ENCODE measurements around the gene TMEM40.
"Not testable (repeated sequence)": the region's sequence is repeated elsewhere in the genome, so short reads cannot be mapped to it uniquely, and the experiment has no call there.

TMEM40 gene, protein sequence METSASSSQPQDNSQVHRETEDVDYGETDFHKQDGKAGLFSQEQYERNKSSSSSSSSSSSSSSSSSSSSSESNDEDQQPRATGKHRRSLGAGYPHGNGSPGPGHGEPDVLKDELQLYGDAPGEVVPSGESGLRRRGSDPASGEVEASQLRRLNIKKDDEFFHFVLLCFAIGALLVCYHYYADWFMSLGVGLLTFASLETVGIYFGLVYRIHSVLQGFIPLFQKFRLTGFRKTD
- 0 reads per million in 2 donors for total RNA-seq

DNA sequence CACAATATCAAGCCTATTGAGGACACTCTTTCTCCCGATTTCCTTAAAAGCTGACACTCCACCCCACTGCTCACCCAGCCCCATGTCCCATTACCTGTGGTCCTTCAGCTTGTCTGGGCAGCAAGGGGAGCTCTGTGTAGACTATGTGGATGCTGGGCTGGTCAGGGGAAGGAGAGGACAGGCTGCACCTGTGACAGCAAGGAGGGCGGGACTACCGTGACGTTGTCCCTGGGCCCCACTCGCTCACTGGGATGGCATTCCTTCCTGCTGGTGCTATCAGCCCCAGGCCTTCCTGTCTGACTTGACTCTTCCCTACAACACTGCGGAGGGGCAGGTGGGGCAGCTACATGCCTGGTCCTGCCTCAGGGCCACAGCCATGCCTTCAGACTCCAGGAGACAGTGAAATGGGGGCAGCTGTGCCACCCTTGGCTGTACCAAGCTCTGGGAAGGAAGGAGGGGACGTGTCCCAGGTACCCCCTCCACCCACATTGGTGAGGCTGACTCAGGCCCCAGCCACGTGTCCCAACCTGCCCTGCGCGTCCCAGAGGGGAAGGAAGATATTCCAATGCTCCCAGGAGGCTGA lies at the start of gene TMEM40:
TSS of gene TMEM40 (minus strand) at position 163 of the 583 bp plus-strand sequence. CDS start 9,427 bp downstream, outside the sequence.
- DNase-seq = no peak

DNA sequence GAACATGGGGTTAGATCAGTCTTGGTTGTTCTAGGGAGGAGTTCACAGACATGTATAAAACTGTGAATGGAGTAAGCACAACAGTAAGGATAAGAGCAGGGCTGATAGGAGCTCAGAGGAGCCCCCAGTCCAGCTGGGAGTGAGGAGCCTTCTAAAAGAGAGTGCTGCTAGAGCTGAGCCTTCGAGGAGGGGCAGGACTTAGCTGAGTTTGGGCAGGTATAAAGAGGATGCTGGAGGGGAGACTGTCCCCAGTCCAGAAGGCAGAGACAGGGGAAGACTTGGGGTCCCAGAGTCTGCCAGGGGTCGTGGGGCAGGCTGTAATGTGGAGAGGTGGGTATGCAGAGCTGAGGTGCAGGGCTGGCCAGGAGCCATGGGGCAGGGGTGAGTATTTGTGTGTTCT lies 49.5 kb upstream of the TMEM40 start:
- DNase-seq = no peak

DNA sequence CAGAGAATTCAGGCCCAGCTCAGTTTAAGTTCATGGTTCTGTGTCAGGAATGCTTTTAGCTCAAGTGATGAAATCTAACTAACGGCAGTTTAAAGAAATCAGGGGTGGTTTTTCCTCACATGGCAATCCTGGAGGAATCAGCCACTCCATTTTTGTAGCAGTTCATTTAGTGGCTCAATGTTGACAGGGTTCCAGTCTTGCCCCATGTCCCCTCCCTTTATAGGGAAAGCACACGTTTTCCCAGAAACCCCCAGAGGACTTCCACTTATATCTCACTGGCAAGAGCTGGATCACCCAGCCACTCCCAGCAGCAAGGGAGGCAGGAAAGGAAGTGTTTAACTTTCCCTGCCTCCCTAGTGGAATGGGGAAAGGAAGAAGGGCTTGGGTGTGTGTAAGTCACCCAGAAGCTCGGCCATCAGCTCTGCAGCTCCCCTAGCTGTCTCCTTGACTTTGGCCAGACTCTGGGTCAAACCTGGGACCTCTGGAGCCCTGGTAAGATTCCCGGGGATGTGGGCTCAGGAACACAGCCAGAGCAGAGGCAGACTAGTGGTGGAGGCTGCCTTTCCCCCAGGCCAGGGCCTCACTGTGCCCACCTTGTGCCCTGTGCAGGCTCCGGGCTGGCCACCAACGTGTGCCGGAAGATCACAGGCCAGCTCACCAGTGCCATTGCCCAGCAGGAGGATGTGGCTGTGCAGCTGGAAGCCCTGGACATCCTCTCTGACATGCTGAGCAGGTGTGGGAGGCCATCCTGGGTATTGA lies 48.7 kb upstream of the TMEM40 start:
- DNase-seq = no peak

DNA sequence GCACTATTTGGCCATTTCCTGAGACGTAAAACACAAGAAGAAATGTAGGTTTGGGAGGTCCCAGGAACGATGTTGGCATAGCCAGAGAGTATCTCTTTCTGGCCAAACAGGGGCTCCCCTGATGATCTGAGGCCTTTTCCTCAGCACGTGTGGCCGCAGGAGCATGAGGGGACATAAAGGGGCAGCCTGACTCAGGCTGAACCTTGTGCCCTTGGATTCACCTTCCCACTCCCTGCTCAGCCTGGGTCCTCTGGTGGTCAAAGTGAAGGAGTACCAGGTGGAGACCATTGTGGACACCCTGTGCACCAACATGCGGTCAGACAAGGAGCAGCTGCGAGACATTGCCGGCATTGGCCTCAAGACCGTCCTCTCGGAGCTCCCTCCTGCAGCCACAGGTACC lies 48.0 kb upstream of the TMEM40 start:
- no peak for DNase-seq

DNA sequence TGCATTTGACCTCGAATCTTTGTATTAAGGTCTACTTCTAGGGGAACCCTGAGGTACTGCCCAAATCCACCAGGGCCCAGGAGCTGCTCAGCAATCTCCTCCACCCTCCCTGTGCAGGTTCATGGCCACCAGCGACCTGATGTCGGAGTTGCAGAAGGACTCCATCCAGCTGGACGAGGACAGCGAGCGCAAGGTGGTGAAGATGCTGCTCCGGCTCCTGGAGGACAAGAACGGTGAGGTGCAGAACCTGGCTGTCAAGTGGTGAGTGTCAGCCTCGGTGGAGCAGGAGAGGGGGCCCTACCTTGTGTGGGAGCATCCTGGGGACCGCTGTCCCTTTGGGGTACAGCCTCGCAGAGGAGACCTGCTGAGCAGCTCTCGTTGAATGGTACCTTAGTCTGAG lies 44.3 kb upstream of the TMEM40 start:
- DNase-seq = no peak

DNA sequence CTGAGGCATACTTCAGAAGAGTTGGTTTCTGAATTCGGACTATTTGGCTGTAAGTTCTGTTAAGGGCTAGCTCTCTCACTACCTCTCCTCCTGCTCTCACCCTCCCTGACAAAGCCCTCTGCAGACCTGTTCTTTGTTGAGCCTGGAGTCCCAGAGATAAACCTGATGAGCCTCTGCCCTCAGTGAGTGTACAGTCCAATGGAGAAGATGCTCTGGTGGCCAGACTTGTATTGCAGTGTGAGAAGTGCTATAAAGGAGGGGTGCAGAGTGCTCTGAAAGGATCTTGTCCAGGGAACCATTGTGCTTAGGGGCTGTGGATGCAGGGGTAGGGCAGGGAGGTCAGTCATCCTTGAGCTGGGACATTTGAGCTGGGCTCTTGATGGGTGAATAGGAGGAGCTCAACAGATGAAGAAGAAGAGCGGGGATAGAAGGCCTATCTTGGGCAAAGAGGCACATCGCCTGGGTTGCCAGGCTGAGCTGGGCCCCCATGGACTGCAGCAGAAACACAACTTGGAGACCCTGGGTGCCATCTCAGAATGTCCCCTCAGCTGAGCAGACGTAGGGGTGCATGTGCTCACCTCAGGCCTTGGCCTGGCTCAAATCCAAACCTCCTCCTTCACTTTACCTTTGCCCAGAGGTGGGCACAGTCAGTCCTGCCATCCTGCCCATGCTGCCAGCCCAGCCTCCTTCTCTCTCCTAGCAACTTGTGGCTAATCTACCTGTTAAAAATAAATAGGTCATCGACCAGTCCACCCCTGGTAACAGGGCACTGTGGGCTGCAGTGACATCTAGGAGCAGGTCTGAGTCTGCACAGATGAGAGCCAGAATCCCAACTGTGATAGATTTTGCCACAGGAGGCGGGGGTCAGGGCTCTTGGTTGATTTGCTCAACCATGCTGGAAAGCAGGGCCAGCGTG lies 40.7 kb upstream of the TMEM40 start:
- no peak for DNase-seq

DNA sequence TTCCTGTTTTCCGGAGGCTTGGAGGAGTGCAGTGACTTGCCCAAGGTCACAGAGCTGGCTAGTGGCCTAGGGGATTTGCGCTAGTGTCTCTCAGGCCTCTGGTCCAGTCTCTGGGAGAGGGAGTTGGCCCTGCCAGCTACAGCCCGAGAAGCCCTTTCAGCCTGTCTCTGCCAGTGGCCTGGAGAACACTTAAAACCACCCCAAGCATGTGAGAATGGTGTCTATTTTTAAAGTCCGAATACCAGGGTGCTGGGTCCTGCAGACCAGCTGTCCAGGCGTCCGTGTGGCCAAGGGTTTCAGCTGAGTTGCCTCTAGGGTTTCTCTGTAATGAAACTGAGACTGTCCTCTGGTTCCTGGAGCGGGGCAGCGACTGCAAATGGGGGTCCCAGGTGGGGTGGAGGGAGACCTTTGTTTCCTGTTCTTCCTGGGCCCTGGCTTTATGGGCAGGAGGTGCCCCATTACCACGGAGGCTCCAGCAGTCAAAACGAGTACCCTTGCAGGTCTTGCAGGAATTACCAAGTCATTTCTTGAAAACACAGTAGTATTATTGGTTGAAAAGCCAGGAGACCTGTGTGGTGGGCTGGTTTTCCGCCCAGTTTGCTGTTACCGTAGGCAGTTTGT lies 39.6 kb upstream of the TMEM40 start:
- no peak for DNase-seq

DNA sequence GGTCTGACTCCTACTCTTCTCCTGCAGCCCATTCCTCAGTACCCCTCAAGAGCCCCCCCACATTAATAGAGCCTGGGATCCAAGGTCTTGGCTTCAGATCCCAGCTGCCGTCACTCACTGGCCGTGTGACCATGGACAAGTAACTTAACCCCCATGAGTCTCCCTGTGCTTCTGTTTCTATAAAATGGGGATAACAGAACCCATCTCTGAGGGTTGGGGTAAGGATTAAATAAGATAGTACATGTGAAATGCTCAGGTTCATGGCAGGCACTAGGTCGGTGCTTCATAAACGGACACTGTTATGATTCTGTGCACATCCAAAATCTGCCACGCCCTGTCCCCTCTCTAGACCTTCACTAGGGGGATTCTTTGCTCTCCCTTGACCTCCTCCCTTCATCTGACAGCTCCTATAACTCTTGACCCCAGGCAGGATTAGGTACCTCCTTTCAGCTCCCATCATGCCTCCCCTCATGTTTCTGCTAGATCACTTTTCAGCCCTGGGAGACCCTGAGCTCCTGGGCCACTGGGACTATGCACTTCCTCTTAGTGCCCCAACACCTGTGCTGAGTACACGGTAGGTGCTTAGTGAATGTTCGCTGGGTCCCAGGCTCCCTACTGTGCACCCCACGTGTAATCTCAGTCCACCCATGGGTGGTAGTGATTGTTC lies 39.0 kb upstream of the TMEM40 start:
- no peak for DNase-seq

DNA sequence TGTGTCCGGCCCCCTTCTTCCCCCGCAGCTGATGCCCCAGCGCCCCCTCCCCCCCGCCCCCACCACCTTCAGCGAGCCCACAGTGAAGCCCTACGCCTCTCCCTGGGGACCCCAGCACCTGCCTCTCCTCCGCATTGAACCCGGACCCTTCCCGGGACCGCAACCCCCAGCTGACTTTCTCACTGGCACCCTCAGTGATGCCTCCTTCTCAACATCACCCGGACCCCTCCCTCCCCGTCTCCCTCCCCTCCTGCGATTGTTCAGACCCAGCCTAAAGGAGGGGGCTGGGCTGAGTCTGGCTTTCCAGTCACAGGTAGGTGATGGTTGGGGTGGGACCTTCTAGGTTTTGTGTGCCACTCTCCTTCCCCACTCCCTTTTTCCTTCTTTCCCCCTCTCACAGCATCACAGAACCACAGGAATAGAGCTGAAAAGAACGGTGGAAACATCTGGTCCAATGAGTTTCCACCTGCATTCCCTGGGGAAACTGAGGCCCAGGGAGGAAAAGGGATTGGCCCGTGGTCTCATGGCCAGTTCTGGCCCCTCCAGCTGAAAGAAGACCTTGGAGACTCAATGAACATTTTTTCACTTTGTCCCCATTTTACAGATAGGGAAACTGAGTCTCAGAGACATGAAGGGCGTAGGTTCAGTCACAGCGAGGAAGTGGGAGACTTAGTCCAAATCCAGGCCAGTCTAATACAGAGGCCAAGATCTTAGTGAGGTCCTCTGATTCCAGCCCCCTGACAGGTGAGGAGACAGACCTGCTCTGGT lies 38.2 kb upstream of the TMEM40 start:
- no peak for DNase-seq

DNA sequence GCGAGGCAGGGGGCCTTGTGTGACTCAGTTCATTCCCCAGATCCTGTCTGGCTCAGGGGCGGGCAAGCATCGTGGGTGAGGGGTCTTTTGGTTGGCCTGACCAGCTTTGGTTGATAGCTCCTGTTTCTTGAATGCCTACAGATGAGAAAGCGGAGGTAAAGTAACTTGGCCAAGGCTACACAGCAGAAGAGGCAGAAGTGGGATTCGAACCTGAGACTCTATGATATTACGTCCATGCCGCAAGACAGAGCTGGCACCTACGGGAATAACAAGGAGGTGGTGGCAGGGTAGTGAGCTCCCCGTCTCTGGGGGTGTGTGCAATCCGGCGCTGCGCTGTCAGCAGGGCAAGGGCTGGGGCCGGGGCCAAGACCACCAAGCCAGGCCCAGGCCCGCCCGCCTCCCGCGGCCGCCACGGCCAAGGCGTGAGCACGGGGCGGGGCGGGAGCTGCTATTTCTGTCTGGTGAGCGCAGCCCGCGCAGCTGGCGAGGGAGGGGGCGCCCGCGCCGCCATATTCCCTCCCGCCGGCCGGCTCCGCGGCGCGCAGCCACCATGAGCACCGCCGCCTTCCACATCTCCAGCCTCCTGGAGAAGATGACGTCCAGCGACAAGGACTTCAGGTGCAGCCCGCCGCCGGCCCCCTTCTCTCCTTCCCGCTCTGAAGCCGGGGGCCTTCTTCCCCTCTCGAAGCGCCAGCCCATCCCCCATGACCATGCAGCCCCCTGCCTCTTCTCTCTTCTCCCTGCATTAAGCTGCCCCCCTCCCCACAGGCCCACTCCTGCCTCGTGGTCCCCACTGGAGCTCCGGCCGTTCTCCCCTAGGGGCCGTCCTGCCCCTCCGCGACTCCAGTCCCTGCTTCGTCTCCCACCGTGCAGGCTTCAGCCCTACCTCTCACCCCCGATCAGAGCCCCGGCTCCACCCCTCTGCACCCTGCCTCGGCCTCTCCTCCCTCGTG lies 37.4 kb upstream of the TMEM40 start, which contains the start of gene CAND2:
TSS of gene CAND2 (plus strand) at position 510 of the 953 bp plus-strand sequence. CDS start at position 551, 41 bp downstream.
- peak in 4 of 5 experiments; percentile 19 to 28 (median 22) for DNase-seq

DNA sequence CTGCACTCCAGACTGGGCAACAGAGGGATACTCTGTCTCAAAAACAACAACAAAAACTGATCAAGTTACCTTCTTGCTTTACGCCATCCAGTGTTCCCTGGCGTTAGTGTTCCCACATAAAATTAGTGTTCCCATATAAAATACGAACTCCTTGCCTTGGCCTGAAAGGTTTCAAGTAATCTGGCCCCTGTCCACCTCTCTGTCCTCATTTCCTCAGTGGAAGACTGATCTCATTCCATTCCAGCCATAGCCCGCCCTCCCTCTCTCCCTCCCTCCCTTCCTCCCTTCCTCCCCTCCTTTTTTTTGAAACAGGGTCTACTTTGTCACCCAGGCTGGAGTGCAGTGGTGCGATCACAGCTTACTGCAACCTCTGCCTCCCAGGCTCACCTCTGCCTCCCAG lies 34.6 kb upstream of the TMEM40 start:
- DNase-seq = no peak

DNA sequence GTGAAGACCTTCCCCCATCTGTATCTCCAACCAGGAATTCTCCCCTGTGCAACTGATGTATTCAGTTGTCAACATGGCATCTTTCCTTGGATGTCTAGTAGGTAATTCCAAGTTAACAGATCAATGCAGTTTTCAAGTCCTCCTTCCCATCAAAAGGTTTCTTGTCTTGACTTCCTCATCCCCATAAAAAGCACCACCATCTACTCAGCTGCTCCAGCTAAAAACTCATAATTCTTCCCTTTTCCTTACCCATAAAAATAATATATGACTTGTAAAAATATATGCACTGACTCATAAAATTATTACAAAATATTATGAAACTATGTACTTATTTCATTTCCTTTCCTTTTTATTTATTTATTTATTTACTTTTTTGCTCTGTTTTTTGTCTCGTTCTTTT lies 32.4 kb upstream of the TMEM40 start:
- DNase-seq = no peak

DNA sequence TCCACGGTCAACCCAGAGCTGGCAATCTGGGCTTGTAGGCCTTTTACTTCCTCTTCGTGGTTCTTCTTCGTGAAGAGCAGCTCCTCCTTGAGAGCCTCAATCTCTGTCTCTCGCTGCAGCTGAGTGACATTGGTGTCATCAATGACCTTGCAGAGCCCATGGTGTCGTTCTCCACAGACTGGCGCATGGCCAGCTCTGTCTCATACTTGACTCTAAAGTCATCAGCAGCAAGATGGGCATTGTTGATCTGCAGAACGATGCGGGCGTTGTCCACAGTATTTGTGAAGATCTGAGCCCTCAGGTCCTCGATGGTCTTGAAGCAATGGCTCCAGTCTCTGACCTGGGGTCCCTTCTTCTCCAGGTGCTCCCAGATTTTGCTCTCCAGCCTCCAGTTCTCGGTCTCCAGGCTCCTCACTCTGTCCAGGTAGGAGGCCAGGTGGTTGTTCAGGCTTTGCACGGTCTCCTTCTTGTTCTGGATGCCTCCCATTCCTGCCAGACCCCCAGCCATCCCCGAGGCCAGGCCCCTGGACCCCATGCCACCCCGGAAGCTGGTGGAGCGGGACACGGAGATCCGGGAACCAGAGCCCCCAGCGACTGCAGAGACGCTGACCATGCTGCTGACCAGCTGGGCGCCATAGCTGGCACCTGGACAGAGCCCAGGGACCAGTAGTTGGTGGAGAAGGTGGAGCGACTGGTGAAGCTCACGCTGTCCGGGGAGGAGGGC lies 29.1 kb upstream of the TMEM40 start:
- DNase-seq = not testable (repeated sequence)

DNA sequence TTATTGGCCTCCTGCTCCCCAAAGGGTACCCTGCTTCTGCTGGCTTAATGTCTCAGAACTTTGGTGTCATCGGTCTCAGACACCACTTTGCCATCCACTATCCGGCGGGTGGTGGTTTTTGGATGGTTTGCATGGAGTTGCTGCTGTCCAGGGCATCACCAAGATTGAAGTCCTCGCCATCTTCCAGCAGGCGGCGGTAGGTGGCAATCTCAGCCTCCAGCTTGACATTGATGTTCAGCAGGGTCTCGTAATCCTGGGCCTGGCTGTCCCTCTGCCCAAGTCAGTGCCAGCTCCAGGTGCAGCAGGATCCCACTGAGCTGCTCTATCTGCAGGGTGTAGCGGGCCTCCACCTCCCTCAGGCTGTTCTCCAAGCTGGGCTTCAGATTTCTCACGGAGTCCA lies 28.3 kb upstream of the TMEM40 start:
- peak in 3 of 5 experiments; percentile 18 to 44 (median 29) for DNase-seq

DNA sequence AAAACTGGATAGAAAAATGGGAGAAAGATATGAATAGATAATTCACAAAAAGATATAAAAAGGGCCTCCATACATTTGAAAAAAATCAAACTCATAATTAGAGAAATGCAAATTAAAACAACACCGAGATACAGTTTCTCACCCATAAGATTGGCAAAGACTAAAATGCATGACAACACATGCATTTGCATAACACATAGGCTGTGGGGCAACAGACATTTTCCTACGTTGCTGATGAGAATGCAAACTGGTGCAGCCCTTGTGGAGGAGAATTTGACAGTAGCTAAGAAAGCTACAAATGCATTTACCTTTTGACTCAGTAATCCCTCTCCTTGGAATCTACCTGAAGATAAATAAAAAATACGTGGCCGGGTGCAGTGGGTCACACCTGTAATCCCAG lies 26.0 kb upstream of the TMEM40 start:
- DNase-seq = no peak

DNA sequence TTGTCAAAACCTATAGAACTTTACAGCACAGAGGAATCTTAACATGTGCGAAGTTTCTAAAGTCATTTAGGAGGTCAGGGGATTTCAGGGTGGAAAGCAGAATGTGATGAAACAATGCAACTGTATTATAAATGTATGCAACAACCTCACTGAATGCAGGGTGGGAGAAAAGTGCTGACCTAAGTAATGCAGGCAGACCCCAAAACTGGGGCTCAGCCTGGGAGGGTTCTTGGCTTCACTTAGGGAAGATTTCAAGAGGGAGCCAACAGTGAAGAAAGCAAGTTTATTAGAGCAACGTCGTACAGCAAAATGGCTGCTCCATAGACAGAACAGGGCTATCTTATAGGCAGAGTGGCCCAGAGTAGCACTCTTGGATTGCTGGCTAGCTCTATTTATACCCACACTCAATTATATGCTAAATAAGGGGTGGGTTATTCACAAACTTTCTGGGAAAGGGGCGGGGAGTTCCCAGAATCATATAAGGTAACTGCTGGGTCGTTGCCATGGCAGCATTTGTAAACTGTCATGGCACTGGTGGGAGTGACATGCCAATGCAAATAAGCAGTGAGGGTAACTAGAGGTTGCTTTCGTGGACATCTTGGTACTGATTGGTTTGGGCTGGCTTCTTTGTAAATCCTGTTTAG lies 23.2 kb upstream of the TMEM40 start:
- DNase-seq = no peak

DNA sequence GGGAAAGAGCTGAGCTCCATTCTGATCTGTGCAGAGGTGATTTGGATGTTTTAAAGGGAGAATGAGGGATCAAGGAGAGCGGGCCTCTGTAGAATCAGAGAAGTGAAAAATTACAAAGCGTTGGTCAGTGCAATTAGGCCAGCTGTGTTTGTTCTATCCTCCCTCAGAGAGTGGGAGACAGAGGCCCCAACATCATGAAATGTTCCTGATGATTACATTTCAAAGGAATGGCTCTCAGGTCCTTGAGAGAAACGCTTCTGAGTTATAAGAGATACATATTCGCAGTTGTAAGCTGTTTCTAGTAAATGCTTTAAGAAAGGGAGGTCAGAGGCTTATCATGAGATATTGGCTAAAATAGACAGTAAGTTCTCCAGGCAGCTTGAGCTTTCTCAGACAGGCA lies 21.7 kb upstream of the TMEM40 start:
- DNase-seq = no peak

DNA sequence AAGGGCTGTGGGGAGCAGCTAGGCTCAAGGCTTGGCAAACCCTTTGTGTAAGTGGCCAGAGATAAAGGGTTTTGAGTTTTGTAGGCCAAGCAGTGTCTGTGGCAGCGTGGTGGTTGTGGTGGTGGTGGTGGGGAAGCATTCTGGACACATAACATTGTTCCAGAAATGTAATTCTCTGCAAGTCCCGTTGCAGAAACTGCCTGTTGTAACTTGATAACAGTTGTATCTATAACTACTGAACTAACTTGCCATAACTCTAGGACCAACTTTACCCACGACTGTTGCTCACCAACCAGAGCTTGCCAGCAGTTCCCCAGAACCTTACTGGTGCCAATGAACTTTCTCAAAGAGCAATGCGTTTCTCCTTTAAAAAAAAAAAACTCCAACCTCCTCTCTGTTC lies 18.1 kb upstream of the TMEM40 start:
- DNase-seq = no peak

All from T-helper 2 cell (primary cell).